A673 (cell line): ENCODE results near the gene KAZN. TPM values are rescaled to one million over a fixed set of nuclear protein-coding genes. Genes with fewer than 3 reads are reported as not detected.

ENCODE experiments used
- BruUV-seq: library from RNA; stranded (reverse); fragments of 400-500 nt; replicated peaks from 2 replicates; lab custom pipeline; 2021; lab: Mats Ljungman, UMichigan
- CTCF ChIA-PET: fragments of 300-600 bp; sonication (Branson Sonifier 250); formaldehyde crosslinking; loops from one replicate; lab custom pipeline; 2022; ENCODE audit warnings: antibody characterized with exemption; lab: Charles Lee
- POLR2A ChIA-PET: fragments of 300-600 bp; sonication (Branson Sonifier 250); formaldehyde crosslinking; loops from one replicate; lab custom pipeline; 2022; ENCODE audit warnings: antibody characterized with exemption; ENCODE audit not compliant: low non-redundant PET; lab: Charles Lee
- DNase-seq: peaks from one replicate; pipeline ENCODE4 v3.0.0-alpha.2; 2015; ENCODE audit warnings: low spot score
- H3K27ac ChIP-seq: fragments of 200-600 bp; sonication (generic); 2 replicates; pipeline ENCODE4 v1.5.1; 2016; ENCODE audit warnings: mixed run types, low read depth, mild to moderate bottlenecking, mixed read lengths, antibody characterized with exemption, low read length; ENCODE audit not compliant: poor library complexity, severe bottlenecking
- H3K27me3 ChIP-seq: fragments of 200-600 bp; sonication (generic); replicated peaks from 2 replicates; pipeline ENCODE4 v1.6.1; 2017; ENCODE audit warnings: mixed run types, low read depth, mild to moderate bottlenecking, mixed read lengths, antibody characterized with exemption, low read length; ENCODE audit not compliant: insufficient read depth, poor library complexity
- H3K36me3 ChIP-seq: fragments of 200-600 bp; sonication (generic); 2 replicates; pipeline ENCODE4 v1.6.1; 2016; ENCODE audit warnings: mixed run types, mild to moderate bottlenecking, mixed read lengths, antibody characterized with exemption, low read length; ENCODE audit not compliant: insufficient read depth, poor library complexity, severe bottlenecking
- H3K4me1 ChIP-seq: fragments of 200-600 bp; sonication (generic); 2 replicates; pipeline ENCODE4 v1.6.1; 2017; ENCODE audit warnings: mixed run types, mild to moderate bottlenecking, mixed read lengths, antibody characterized with exemption, low read length; ENCODE audit not compliant: insufficient read depth, poor library complexity, severe bottlenecking
- H3K4me3 ChIP-seq: fragments of 200-600 bp; sonication (generic); 2 replicates; pipeline ENCODE4 v1.5.1; 2016; ENCODE audit warnings: low read depth, mixed run types, mild to moderate bottlenecking, mixed read lengths, low read length; ENCODE audit not compliant: poor library complexity, severe bottlenecking
- H3K9me3 ChIP-seq: fragments of 200-600 bp; sonication (generic); 2 replicates; pipeline ENCODE4 v1.6.1; 2016; ENCODE audit warnings: mixed run types, low read depth, mild to moderate bottlenecking, mixed read lengths, antibody characterized with exemption, low read length; ENCODE audit not compliant: poor library complexity, severe bottlenecking
- EZH2 ChIP-seq: fragments of 200-600 bp; sonication (generic); IDR thresholded peaks from 2 replicates; pipeline ENCODE4 v1.6.1; 2017; ENCODE audit warnings: borderline replicate concordance, low read depth, mild to moderate bottlenecking, mixed read lengths, antibody characterized with exemption, low read length; ENCODE audit not compliant: poor library complexity, severe bottlenecking
- intact Hi-C: fragments of 100-400 bp; cut with micrococcal nuclease; formaldehyde crosslinking; loops from one replicate; pipeline ENCODE4 v1.10.0; 2022; ENCODE audit not compliant: unreplicated experiment
- total RNA-seq: library from RNA; stranded (reverse); gene quantifications from 2 replicates; pipeline ENCODE4 v1.2.3, GENCODE V29; 2021
- TF ChIP-seq, protein P1 (sequence below): fragments of 300-800, 200-600 bp; sonication (generic); conservative IDR thresholded peaks from 2 replicates; pipeline ENCODE4 v1.5.1; 2017; ENCODE audit warnings: low read depth, mild to moderate bottlenecking, antibody characterized with exemption, low read length, moderate library complexity, mixed read lengths

Gene KAZN
- total RNA-seq, 1 experiment from 2014 or later, result 8.0 TPM

DNA sequence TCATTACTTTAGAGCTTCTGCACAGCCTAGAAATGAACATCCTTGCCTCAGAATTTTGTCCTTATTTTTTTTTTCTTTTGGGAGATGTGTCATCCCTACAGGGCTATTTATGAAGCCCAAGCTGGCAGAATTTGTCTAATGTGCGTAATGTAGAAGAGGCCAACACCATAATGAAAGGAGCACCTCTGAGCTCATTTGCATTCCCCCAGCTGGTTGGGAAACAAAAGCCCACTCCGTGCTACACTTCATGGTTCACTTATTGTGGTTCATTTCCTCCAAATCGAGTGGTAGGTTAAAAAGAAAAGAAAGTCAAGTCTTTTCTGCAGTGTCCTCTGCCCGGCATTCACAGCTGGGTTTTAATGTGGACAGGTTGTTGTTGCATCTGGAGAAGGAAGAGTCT is 73.5 kb downstream of the KAZN start:
- BruUV-seq, result no TSS peak
- ChIA-PET POLR2A (no interaction called here), CTCF (no interaction called here)

GRCh38 chr1:14674030-14674429 is 75.5 kb downstream of the KAZN start:
- H3K9me3 ChIP-seq, result no peaks in the 10 kb centered on the region
- H3K4me3 ChIP-seq, result no peak overlapping the region
- no peaks in the 10 kb centered on the region for H3K36me3 ChIP-seq
- no peaks in the 10 kb centered on the region for H3K4me1 ChIP-seq
- intact Hi-C loops, result no loop called here
- DNase-seq, result no peak
- H3K27ac ChIP-seq, result no peak overlapping the region
- H3K27me3 ChIP-seq, result no peaks in the 10 kb centered on the region
- POLR2A ChIA-PET, result no interaction called here
- BruUV-seq, result no TSS peak
- CTCF ChIA-PET, result no interaction called here
- TF ChIP-seq EZH2, result no peak
- TF ChIP-seq, protein P1, sequence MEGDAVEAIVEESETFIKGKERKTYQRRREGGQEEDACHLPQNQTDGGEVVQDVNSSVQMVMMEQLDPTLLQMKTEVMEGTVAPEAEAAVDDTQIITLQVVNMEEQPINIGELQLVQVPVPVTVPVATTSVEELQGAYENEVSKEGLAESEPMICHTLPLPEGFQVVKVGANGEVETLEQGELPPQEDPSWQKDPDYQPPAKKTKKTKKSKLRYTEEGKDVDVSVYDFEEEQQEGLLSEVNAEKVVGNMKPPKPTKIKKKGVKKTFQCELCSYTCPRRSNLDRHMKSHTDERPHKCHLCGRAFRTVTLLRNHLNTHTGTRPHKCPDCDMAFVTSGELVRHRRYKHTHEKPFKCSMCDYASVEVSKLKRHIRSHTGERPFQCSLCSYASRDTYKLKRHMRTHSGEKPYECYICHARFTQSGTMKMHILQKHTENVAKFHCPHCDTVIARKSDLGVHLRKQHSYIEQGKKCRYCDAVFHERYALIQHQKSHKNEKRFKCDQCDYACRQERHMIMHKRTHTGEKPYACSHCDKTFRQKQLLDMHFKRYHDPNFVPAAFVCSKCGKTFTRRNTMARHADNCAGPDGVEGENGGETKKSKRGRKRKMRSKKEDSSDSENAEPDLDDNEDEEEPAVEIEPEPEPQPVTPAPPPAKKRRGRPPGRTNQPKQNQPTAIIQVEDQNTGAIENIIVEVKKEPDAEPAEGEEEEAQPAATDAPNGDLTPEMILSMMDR, result no peak

More for the DNA sequence above, 73.5 kb downstream of the KAZN start:
- H3K27ac ChIP-seq, result no peak overlapping the region
- no peak overlapping the region for H3K4me3 ChIP-seq
- intact Hi-C loops, result no loop called here
- no peak for DNase-seq
- H3K27me3 ChIP-seq, result no peaks in the 10 kb centered on the region
- TF ChIP-seq EZH2, result no peak
- H3K4me1 ChIP-seq, result no peaks in the 10 kb centered on the region
- H3K36me3 ChIP-seq, result no peaks in the 10 kb centered on the region
- H3K9me3 ChIP-seq, result no peaks in the 10 kb centered on the region

DNA sequence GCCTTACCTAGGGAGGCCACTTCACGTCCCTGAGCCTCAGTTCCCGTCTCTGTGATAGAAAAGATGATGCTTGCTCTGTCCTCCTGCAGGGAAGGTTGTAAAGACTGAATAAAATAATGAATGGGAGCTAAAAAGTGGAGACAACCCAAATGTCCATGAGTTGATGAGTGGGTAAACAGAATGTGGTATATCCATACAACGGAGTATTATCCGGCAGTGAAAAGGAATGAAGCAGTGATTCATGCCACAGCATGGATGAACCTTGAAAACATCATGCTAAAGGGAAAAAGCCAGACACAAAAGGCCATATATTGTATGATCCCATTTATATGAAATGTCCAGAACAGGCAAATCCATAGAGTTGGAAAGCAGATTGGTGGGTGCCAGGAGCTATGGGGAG is 77.9 kb downstream of the KAZN start:
- Histone ChIP-seq H3K27me3 (no peaks in the 10 kb centered on the region), H3K36me3 (no peaks in the 10 kb centered on the region), H3K9me3 (no peaks in the 10 kb centered on the region), H3K4me3 (no peak overlapping the region), H3K4me1 (no peaks in the 10 kb centered on the region), H3K27ac (no peak overlapping the region)
- intact Hi-C loops, result no loop called here
- ChIA-PET POLR2A (no interaction called here), CTCF (no interaction called here)
- BruUV-seq, result no TSS peak
- TF ChIP-seq EZH2, result no peak
- TF ChIP-seq, protein P1, result no peak
- DNase-seq, result no peak

DNA sequence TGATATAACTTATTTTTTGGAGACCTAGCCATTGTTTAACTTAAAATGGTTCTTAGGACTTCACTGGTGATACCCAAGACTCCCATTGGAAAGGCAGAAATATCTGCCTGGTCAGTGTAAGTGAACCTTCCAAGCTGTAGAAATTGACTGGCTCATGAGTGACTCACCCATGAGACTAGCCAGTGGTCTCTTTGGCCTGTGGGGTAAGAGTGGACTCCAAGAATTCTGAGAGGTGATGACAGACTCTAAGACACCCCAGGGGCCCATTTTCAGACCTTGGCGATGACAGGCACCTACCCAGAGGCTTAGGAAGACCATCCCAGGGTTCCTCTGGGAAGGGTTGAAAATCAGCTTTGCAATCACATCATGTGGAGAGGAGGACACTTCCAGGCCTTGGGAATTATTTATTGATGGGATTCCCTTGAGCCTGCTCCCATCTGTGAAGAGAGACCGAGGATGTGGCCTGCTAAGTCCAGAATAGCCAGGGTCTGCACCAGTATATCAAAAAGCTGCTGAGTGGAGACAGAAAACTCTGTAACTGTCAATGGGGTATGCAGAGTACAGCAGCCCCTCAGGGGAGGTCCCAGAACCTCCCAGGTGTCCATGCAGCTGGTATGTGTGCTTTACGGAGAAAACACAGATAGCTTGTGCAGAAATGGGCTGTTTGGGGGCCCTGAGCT is 78.9 kb downstream of the KAZN start:
- no TSS peak for BruUV-seq
- POLR2A ChIA-PET, result no interaction called here

More for the DNA sequence above, 78.9 kb downstream of the KAZN start:
- Histone ChIP-seq H3K36me3 (no peaks in the 10 kb centered on the region), H3K27ac (no peak overlapping the region), H3K27me3 (no peaks in the 10 kb centered on the region), H3K4me1 (no peaks in the 10 kb centered on the region), H3K9me3 (no peaks in the 10 kb centered on the region), H3K4me3 (no peak overlapping the region)
- CTCF ChIA-PET, result no interaction called here
- DNase-seq, result no peak
- TF ChIP-seq EZH2, result no peak
- TF ChIP-seq, protein P1, result no peak
- intact Hi-C loops, result no loop called here
